Stimulated activated CD8-positive, alpha-beta memory T cell treated with anti-CD3 and anti-CD28 coated beads, Interleukin-12 subunit alpha, Interleukin-12 subunit beta, amount 100 ng/mL, for 1 hour (primary cell): ENCODE data around the gene GABRB3.

Experiments used
- DNase-seq: peaks from one replicate; pipeline ENCODE4 v3.0.0-alpha.2; 2020; ENCODE audit warnings: low read depth

The GABRB3 gene

DNA sequence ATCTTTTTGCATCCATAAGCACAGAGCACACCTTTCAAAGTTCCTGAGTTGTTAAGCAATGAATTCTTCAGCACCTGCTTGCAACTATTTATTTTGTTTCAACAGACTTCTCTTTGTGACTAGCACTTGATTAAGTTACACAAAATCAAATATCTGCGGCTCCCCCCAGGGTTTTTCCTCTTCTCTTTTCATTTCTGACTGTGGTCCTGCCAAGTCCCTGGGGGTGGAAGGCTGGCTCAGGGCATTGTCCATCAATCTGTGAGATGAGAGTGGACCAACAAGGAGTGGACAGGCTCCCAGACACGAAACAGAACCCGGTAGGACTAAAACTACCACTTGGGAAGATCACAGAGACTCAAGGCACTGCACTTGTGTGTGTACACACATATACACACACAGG lies 96.8 kb downstream of the GABRB3 start:
- DNase-seq = no peak

GRCh38 chr15:26674467-26674866 lies 98.4 kb downstream of the GABRB3 start:
- no peak for DNase-seq

- no peak for DNase-seq
Observed at GRCh38 chr15:26673445-26673844, 99.4 kb downstream of the GABRB3 start.

- DNase-seq = no peak
Observed at GRCh38 chr15:26670116-26670515, 102.8 kb downstream of the GABRB3 start.

DNA sequence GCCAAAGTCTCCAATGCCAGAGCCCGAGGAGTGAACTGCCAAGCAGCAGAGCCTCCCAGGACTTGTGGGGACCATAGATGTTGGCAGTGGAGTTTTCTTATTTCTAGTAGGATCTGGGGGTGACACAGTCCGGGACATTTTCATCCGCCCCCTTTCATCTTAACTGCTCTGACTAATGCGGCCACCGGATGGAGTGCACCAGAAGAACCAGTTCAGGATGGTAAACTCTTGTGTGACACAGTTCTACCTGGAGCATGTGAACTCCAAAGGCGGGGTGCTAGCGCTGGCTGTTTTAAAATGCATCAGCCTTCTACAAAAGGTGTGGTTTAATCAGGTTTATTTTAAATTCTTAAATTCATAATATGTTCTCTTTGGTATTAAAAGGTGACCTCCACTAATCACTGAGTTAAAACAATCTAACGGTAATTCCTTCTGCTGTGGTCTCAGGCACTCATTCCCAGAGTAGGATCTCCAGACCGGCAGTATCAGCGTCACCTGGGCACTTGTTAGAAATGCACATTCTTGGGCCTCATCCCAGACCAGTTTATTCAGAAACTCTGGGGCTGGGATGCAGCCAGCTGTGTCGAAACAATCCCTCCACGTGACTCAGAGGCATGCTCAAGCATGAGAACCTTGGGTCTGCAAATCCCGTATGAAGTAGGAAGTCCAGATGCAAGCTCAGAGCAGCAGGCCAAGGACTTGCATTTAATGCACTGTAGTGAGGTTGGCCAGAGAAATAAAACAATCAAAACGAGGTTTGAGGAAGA lies 105.5 kb downstream of the GABRB3 start:
- DNase-seq = no peak

DNA sequence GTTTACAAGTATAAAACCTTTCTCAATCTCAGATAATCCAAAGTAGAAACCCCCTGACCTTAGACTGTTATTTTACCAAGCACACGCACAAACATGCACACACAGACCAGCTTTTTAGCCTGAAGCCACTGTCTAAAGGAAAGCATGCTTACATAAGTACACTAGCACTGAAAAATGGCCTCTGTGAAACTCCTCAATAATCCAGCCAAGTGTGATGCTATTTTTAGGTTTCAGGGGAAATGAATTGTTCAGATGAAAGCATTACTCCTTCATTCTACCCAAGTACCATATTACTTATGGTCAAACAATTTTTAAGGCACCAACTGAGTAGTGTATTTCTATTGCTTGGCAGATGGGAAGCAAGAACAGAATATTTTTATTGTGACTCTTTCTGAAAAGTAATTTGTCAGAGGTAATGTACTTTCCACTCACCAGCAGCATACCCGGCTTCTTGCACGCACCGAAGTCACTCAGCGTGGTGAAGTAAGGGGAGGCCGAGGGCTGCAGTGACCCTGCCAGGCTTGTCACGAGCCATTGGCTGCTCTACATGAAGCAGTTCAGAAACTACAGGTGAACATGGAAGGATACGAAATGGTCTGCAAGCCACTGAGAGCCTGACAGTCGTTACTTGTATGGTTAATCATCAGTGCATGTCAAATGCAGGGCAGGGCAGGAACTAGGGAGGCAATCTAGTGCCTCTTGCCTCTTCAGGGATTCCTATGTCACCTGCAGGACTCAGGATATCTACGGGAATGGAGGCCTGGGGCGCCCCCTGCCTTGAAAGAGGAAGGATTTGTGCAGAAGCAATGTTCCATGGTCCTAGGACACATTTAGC lies 106.7 kb downstream of the GABRB3 start:
- DNase-seq = no peak

GRCh38 chr15:26662283-26662682 lies 110.6 kb downstream of the GABRB3 start:
- DNase-seq = no peak

DNA sequence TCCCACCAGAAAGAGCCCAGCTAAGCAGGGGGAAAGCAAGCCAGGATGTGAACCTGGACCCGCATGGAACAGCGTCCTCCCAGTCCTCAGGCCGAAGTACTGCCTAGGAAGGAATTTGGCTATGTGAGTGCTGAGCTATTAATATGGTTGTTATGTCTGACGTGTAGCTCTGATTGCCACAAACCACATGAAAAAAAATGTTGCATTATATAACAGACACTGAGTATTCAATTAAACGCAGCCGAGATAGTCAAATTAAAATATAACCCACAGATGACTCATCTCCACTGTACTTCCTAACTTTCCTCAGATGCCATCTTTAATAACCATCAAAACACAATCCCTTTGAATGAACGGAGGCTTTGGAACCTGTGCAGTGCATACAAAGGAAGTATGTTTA lies 111.1 kb downstream of the GABRB3 start:
- no peak for DNase-seq

DNA sequence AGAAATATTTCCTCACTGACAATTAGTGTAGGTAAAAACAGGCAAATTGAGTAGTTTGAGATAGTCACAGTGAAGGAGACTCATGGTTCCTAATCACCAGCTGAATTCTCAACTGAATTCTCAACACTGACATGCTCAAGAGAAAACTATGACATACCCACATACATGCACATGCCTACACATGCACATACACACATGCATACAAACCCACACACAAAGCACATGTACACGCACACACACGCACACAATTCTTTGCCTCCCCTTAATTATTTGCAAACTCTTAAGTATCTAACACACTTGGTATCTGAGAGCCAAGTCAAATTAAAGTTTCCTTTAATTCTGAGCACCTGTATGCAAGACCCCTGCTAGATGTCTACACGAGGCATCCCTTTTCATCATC lies 111.8 kb downstream of the GABRB3 start:
- no peak for DNase-seq

- DNase-seq = no peak
Observed at GRCh38 chr15:26660241-26660640, 112.6 kb downstream of the GABRB3 start.

- no peak for DNase-seq
Observed at GRCh38 chr15:26658290-26658689, 114.6 kb downstream of the GABRB3 start.

GRCh38 chr15:26656080-26656479 lies 116.8 kb downstream of the GABRB3 start:
- DNase-seq = no peak

DNA sequence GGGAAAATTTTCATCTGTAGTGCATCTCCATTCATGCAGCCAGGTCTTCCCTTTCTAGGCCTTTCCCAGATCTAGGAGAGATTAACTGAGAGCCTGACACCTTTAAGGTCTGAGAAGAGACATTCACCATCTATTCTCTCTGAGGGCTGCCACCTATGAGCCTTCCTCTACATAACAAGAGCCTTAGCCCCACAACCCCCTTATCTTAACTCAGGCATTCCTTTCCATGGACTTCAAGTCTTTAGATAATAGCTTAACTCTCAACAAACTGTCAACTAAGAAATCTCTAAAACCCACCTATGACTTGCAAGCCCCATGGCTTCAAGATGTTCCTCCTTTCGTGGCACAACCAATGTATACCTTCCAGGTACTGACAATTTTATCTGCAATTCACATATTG lies 121.0 kb downstream of the GABRB3 start:
- DNase-seq = no peak

GRCh38 chr15:26648676-26649075 lies 124.2 kb downstream of the GABRB3 start:
- DNase-seq = no peak

DNA sequence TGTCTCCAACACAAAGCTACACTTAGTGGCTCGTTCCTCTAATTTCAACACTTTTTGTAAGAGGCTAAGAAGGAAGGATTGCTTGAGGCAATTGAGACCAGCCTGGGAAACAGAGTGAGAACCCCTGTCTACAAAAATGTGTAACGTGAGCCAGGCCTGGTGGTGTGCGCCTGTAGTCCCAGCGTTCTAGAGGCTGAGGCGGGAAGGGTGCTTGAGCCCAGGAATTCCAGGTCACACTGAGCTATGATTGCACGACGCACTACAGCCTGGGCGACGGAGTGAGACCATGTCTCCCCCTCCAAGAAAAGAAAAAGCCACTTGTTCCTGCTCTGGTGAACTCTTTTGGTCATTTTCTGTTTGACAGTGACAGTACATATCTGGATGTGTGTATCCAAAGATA lies 127.9 kb downstream of the GABRB3 start:
- DNase-seq = no peak

GRCh38 chr15:26641144-26641543 lies 131.7 kb downstream of the GABRB3 start:
- no peak for DNase-seq

DNA sequence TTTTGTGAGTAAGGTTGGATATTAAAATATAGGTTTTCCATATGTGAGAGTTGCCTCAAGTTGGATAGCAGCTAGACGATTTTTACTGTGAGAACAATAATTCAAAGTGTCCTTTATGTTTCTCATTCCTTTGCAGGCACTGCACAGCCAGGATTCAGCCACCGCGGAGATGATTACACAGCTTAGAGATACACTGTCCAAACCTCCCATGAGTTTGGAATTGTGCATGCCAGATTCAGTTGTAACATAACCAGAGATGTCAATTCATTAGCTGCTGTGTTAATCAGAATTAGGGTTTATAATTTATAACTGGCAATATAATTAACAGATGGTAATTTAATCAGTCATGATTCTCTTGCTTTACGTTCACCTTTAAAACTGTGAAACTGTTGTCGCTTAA lies 132.3 kb downstream of the GABRB3 start:
- no peak for DNase-seq

DNA sequence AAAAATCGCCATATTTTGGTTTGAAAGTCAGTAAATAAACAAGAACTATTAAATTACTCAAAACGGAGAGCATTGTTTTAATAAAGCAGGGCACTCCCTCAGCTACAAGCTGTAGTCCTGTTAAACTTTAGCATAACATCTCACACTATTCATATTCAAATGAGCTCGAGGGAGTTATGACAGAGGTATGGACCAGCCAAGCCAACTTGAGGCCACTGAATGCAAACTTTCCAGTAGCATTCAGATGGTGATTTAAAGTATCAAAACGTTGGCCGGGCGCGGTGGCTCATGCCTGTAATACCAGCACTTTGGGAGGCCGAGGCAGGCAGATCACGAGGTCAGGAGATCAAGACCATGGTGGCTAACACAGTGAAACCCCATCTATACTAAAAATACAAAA lies 132.9 kb downstream of the GABRB3 start:
- no peak for DNase-seq

- no peak for DNase-seq
Observed at GRCh38 chr15:26635614-26636013, 137.3 kb downstream of the GABRB3 start.

- DNase-seq = no peak
Observed at GRCh38 chr15:26635105-26635504, 137.8 kb downstream of the GABRB3 start.

- DNase-seq = no peak
Observed at GRCh38 chr15:26634319-26634718, 138.5 kb downstream of the GABRB3 start.

GRCh38 chr15:26632500-26632899 lies 140.4 kb downstream of the GABRB3 start:
- DNase-seq = no peak

DNA sequence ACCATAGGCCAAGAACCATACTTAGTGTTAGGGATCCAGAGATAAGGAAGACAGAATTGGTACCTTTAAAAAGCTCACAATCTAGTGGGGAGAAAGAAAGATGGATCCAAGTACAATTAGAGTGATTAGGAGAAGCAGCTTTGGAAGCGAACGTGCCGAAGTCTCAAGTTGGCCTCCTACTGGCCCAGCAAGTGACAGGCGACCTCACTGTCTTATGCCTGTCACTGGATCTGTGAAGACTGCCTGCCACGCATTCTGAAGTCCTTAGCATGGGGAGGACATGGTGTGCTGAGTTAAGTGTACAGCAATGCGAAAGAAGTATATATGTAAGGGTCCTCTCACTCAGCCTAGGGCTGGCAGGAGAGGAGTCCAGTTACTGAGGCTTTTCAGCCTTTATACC lies 141.0 kb downstream of the GABRB3 start:
- DNase-seq = no peak

DNA sequence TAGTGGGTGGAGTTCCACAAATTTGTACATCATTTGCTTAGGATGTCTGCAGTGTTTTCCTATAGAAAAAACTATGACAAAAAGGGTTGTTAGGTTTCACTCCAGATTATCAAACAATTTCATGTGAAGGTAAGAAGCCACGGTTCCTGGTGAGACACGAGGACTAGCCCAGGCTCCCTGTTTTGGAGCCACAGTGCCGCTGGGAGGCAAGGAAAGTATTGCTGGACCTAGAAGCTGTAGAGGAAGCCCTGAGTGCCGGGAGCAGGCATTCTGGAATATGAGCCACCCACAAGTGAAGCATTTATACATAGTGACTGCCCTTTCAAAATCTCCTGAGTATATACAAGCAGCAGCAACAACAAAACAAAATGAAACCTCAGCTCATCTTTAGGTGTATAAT lies 142.0 kb downstream of the GABRB3 start:
- no peak for DNase-seq
